Effector memory CD8-positive, alpha-beta T cell (primary cell): ENCODE data around the gene TTYH2.

ENCODE experiments used
- ATAC-seq: fragments of 150-1000 bp; cut with Tn5 transposase; replicated peaks from 2 replicates; pipeline ENCODE4 v1.10.0; 2021; ENCODE audit warnings: mild to moderate bottlenecking, moderate library complexity
- DNase-seq, 3 experiments: peaks; one replicate each; pipeline ENCODE4 v3.0.0; 2021
- H3K27ac Mint-ChIP-seq, 2 donors: one replicate each; pipeline ENCODE4 v1.8.0; 2022; ENCODE audit warnings: mild to moderate bottlenecking in 2 of 2, mixed read lengths in 2 of 2, moderate library complexity in 2 of 2
- H3K27me3 Mint-ChIP-seq, 2 donors: one replicate each; pipeline ENCODE4 v1.8.0; 2022; ENCODE audit warnings: mixed read lengths in 2 of 2
- H3K36me3 Mint-ChIP-seq: one replicate; pipeline ENCODE4 v1.8.0; 2022; ENCODE audit warnings: mild to moderate bottlenecking, moderate library complexity, mixed read lengths; ENCODE audit not compliant: insufficient read depth
- H3K4me1 Mint-ChIP-seq, 2 donors: one replicate each; pipeline ENCODE4 v1.8.0; 2022; ENCODE audit warnings: low read depth in 2 of 2, mixed read lengths in 2 of 2
- H3K4me3 Mint-ChIP-seq, 2 donors: one replicate each; pipeline ENCODE4 v1.8.0; 2022; ENCODE audit warnings: mild to moderate bottlenecking in 2 of 2, mixed read lengths in 2 of 2, moderate library complexity in 2 of 2
- H3K9me3 Mint-ChIP-seq, 2 donors: one replicate each; pipeline ENCODE4 v1.8.0; 2022; ENCODE audit warnings: mixed read lengths in 2 of 2

The TTYH2 gene

GRCh38 chr17:74212209-74212912, 1.0 kb upstream of the TTYH2 start:
- ATAC-seq, result peak; percentile 3
- Mint-ChIP-seq H3K36me3 (peaks cover 69% of the 10 kb centered on the region), H3K27me3 (no peaks in the 10 kb centered on the region), H3K4me1 (peaks cover 47 to 50% of the 10 kb centered on the region in 2 donors), H3K27ac (peak overlapping the region; percentile 49 to 86), H3K9me3 (no peaks in the 10 kb centered on the region), H3K4me3 (peak overlapping the region; percentile 88 to 95)
- peak in 2 of 3 experiments; percentile 18 to 25 for DNase-seq

GRCh38 chr17:74213861-74214391, 555 bp downstream of the TTYH2 start:
- H3K4me3 Mint-ChIP-seq, result peak overlapping the region; percentile 88 to 95
- ATAC-seq (no peak), DNase-seq (no peak)
- no peaks in the 10 kb centered on the region for H3K9me3 Mint-ChIP-seq
- peaks cover 55% of the 10 kb centered on the region for H3K36me3 Mint-ChIP-seq
- peak overlapping the region; percentile 65 to 86 for H3K27ac Mint-ChIP-seq
- peaks cover 41 to 45% of the 10 kb centered on the region in 2 donors for H3K4me1 Mint-ChIP-seq
- no peaks in the 10 kb centered on the region for H3K27me3 Mint-ChIP-seq

GRCh38 chr17:74214484-74215341, 1.3 kb downstream of the TTYH2 start:
- no peaks in the 10 kb centered on the region for H3K9me3 Mint-ChIP-seq
- H3K27me3 Mint-ChIP-seq, result no peaks in the 10 kb centered on the region
- H3K4me3 Mint-ChIP-seq, result peak overlapping the region; percentile 88 to 95
- H3K4me1 Mint-ChIP-seq, result peaks cover 38 to 45% of the 10 kb centered on the region in 2 donors
- H3K36me3 Mint-ChIP-seq, result peaks cover 48% of the 10 kb centered on the region
- ATAC-seq, result no peak
- peak overlapping the region in 1 of 2 donors; percentile 65 for H3K27ac Mint-ChIP-seq
- DNase-seq, result no peak

GRCh38 chr17:74215342-74215727, 2.0 kb downstream of the TTYH2 start:
- H3K27ac Mint-ChIP-seq, result no peak overlapping the region
- no peaks in the 10 kb centered on the region for H3K27me3 Mint-ChIP-seq
- no peaks in the 10 kb centered on the region for H3K9me3 Mint-ChIP-seq
- ATAC-seq (no peak), DNase-seq (no peak)
- peaks cover 41% of the 10 kb centered on the region for H3K36me3 Mint-ChIP-seq
- H3K4me1 Mint-ChIP-seq, result peaks cover 35 to 44% of the 10 kb centered on the region in 2 donors
- peak overlapping the region; percentile 88 to 95 for H3K4me3 Mint-ChIP-seq

GRCh38 chr17:74216505-74216904, 3.1 kb downstream of the TTYH2 start:
- no peak overlapping the region for H3K4me3 Mint-ChIP-seq
- H3K36me3 Mint-ChIP-seq, result peaks cover 30% of the 10 kb centered on the region
- H3K4me1 Mint-ChIP-seq, result peaks cover 29 to 39% of the 10 kb centered on the region in 2 donors
- DNase-seq (no peak), ATAC-seq (no peak)
- H3K9me3 Mint-ChIP-seq, result no peaks in the 10 kb centered on the region
- H3K27me3 Mint-ChIP-seq, result no peaks in the 10 kb centered on the region
- H3K27ac Mint-ChIP-seq, result no peak overlapping the region

- Mint-ChIP-seq H3K36me3 (peaks cover 24% of the 10 kb centered on the region), H3K9me3 (no peaks in the 10 kb centered on the region), H3K4me1 (peaks cover 22 to 34% of the 10 kb centered on the region in 2 donors), H3K27me3 (no peaks in the 10 kb centered on the region), H3K4me3 (no peak overlapping the region), H3K27ac (no peak overlapping the region)
- ATAC-seq (no peak), DNase-seq (no peak)
These were observed 3.8 kb downstream of the TTYH2 start for GRCh38 chr17:74217037-74217730.

- H3K4me3 Mint-ChIP-seq, result no peak overlapping the region
These were observed 4.5 kb downstream of the TTYH2 start for GRCh38 chr17:74217888-74218287.

GRCh38 chr17:74218436-74218835, 5.1 kb downstream of the TTYH2 start:
- DNase-seq (no peak), ATAC-seq (no peak)
- H3K27me3 Mint-ChIP-seq, result no peaks in the 10 kb centered on the region
- no peaks in the 10 kb centered on the region for H3K9me3 Mint-ChIP-seq
- H3K27ac Mint-ChIP-seq, result no peak overlapping the region
- H3K4me3 Mint-ChIP-seq, result no peak overlapping the region
- H3K36me3 Mint-ChIP-seq, result peaks cover 12% of the 10 kb centered on the region
- H3K4me1 Mint-ChIP-seq, result peaks cover 13 to 24% of the 10 kb centered on the region in 2 donors

More at GRCh38 chr17:74217888-74218287, 4.5 kb downstream of the TTYH2 start:
- H3K9me3 Mint-ChIP-seq, result no peaks in the 10 kb centered on the region
- H3K27ac Mint-ChIP-seq, result no peak overlapping the region
- no peaks in the 10 kb centered on the region for H3K27me3 Mint-ChIP-seq
- peaks cover 17% of the 10 kb centered on the region for H3K36me3 Mint-ChIP-seq
- ATAC-seq (no peak), DNase-seq (no peak)
- peaks cover 17 to 27% of the 10 kb centered on the region in 2 donors for H3K4me1 Mint-ChIP-seq

- H3K36me3 Mint-ChIP-seq, result peaks cover 4% of the 10 kb centered on the region
- H3K4me1 Mint-ChIP-seq, result peaks cover 6 to 19% of the 10 kb centered on the region in 2 donors
- ATAC-seq, result no peak
- no peaks in the 10 kb centered on the region for H3K9me3 Mint-ChIP-seq
- H3K4me3 Mint-ChIP-seq, result no peak overlapping the region
- no peaks in the 10 kb centered on the region for H3K27me3 Mint-ChIP-seq
- H3K27ac Mint-ChIP-seq, result no peak overlapping the region
- DNase-seq, result no peak
These were observed 6.3 kb downstream of the TTYH2 start for GRCh38 chr17:74219576-74220133.

- no peak for ATAC-seq
- Mint-ChIP-seq H3K9me3 (no peaks in the 10 kb centered on the region), H3K4me3 (no peak overlapping the region), H3K27me3 (no peaks in the 10 kb centered on the region), H3K27ac (no peak overlapping the region), H3K36me3 (peaks cover 4% of the 10 kb centered on the region), H3K4me1 (peaks cover 5 to 13% of the 10 kb centered on the region in 2 donors)
- DNase-seq, result no peak
These were observed 6.8 kb downstream of the TTYH2 start for GRCh38 chr17:74220219-74220618.

GRCh38 chr17:74220946-74221818, 7.8 kb downstream of the TTYH2 start:
- Mint-ChIP-seq H3K36me3 (peaks cover 10% of the 10 kb centered on the region), H3K4me3 (no peak overlapping the region), H3K9me3 (no peaks in the 10 kb centered on the region), H3K27ac (no peak overlapping the region), H3K4me1 (peaks cover 3 to 8% of the 10 kb centered on the region in 2 donors), H3K27me3 (no peaks in the 10 kb centered on the region)
- DNase-seq, result no peak
- no peak for ATAC-seq

GRCh38 chr17:74222399-74222798, 9.0 kb downstream of the TTYH2 start:
- ATAC-seq, result no peak
- no peak overlapping the region for H3K4me3 Mint-ChIP-seq
- H3K27ac Mint-ChIP-seq, result no peak overlapping the region
- no peak for DNase-seq
- peaks cover 4 to 6% of the 10 kb centered on the region in 2 donors for H3K4me1 Mint-ChIP-seq
- no peaks in the 10 kb centered on the region for H3K27me3 Mint-ChIP-seq
- no peaks in the 10 kb centered on the region for H3K9me3 Mint-ChIP-seq
- H3K36me3 Mint-ChIP-seq, result peaks cover 7% of the 10 kb centered on the region
